ENCODE results near the gene NPSR1. TPM values are rescaled to one million over a fixed set of nuclear protein-coding genes. Genes with fewer than 3 reads are reported as not detected.

The NPSR1 gene
- total and polyA plus RNA-seq, 5 donors from 2014 or later = not detected

- H3K27me3 Mint-ChIP-seq = peaks cover 14% of the 10 kb centered on the region
- H3K27ac ChIP-seq (ENCODE audit: insufficient read depth, low read length, poor library complexity, severe bottlenecking) = no peak overlapping the region
- H3K36me3 Mint-ChIP-seq = no peaks in the 10 kb centered on the region
- H3K27ac Mint-ChIP-seq = no peak overlapping the region
- no peaks in the 10 kb centered on the region for H3K9me3 Mint-ChIP-seq
- H3K4me3 ChIP-seq (ENCODE audit: low read depth, low read length) = no peak overlapping the region
- H3K27me3 ChIP-seq (ENCODE audit: control insufficient read depth, insufficient read depth, low read length) = no peaks in the 10 kb centered on the region
- ATAC-seq (ENCODE audit: low read depth in 2 of 2) = no peak
- no peaks in the 10 kb centered on the region for H3K4me1 ChIP-seq (ENCODE audit: control insufficient read depth, insufficient read depth, low read length, poor library complexity, severe bottlenecking)
- H3K36me3 ChIP-seq (ENCODE audit: control insufficient read depth, insufficient read depth, low read length) = no peaks in the 10 kb centered on the region
- no peak overlapping the region for H3K4me3 Mint-ChIP-seq
- H3K9me3 ChIP-seq (ENCODE audit: control insufficient read depth in 2 of 2, low read length in 2 of 2) = no peaks in the 10 kb centered on the region
- DNase-seq = no peak
- no peaks in the 10 kb centered on the region for H3K4me1 Mint-ChIP-seq
Observed at GRCh38 chr7:34750636-34751035, 92.6 kb downstream of the NPSR1 start.

GRCh38 chr7:34751725-34752643, 94.0 kb downstream of the NPSR1 start:
- ATAC-seq (ENCODE audit: low read depth in 2 of 2) = no peak
- no peaks in the 10 kb centered on the region for H3K9me3 Mint-ChIP-seq
- H3K4me1 ChIP-seq (ENCODE audit: control insufficient read depth, insufficient read depth, low read length, poor library complexity, severe bottlenecking) = no peaks in the 10 kb centered on the region

GRCh38 chr7:34752929-34753328, 94.9 kb downstream of the NPSR1 start:
- Histone ChIP-seq H3K4me1 (ENCODE audit: control insufficient read depth, insufficient read depth, low read length, poor library complexity, severe bottlenecking) (no peaks in the 10 kb centered on the region), H3K27ac (ENCODE audit: insufficient read depth, low read length, poor library complexity, severe bottlenecking) (no peak overlapping the region), H3K4me3 (ENCODE audit: low read depth, low read length) (no peak overlapping the region), H3K27me3 (ENCODE audit: control insufficient read depth, insufficient read depth, low read length) (no peaks in the 10 kb centered on the region), H3K36me3 (ENCODE audit: control insufficient read depth, insufficient read depth, low read length) (no peaks in the 10 kb centered on the region), H3K9me3 (ENCODE audit: control insufficient read depth in 2 of 2, low read length in 2 of 2) (no peaks in the 10 kb centered on the region)
- Mint-ChIP-seq H3K27ac (no peak overlapping the region), H3K9me3 (no peaks in the 10 kb centered on the region), H3K4me3 (no peak overlapping the region), H3K4me1 (no peaks in the 10 kb centered on the region), H3K36me3 (no peaks in the 10 kb centered on the region), H3K27me3 (peaks cover 14% of the 10 kb centered on the region)
- DNase-seq (no peak), ATAC-seq (ENCODE audit: low read depth in 2 of 2) (no peak)

More at GRCh38 chr7:34751725-34752643, 94.0 kb downstream of the NPSR1 start:
- Mint-ChIP-seq H3K4me3 (no peak overlapping the region), H3K27me3 (peaks cover 14% of the 10 kb centered on the region), H3K27ac (no peak overlapping the region), H3K4me1 (no peaks in the 10 kb centered on the region), H3K36me3 (no peaks in the 10 kb centered on the region)
- Histone ChIP-seq H3K9me3 (ENCODE audit: control insufficient read depth in 2 of 2, low read length in 2 of 2) (no peaks in the 10 kb centered on the region), H3K27me3 (ENCODE audit: control insufficient read depth, insufficient read depth, low read length) (no peaks in the 10 kb centered on the region), H3K36me3 (ENCODE audit: control insufficient read depth, insufficient read depth, low read length) (no peaks in the 10 kb centered on the region), H3K4me3 (ENCODE audit: low read depth, low read length) (no peak overlapping the region), H3K27ac (ENCODE audit: insufficient read depth, low read length, poor library complexity, severe bottlenecking) (no peak overlapping the region)
- DNase-seq = no peak

- H3K27me3 Mint-ChIP-seq = peaks cover 5% of the 10 kb centered on the region
- no peak overlapping the region for H3K27ac ChIP-seq (ENCODE audit: insufficient read depth, low read length, poor library complexity, severe bottlenecking)
- H3K36me3 ChIP-seq (ENCODE audit: control insufficient read depth, insufficient read depth, low read length) = no peaks in the 10 kb centered on the region
- H3K4me1 Mint-ChIP-seq = no peaks in the 10 kb centered on the region
- H3K4me3 Mint-ChIP-seq = no peak overlapping the region
- no peak overlapping the region for H3K27ac Mint-ChIP-seq
- ATAC-seq (ENCODE audit: low read depth in 2 of 2) = no peak
- no peaks in the 10 kb centered on the region for H3K4me1 ChIP-seq (ENCODE audit: control insufficient read depth, insufficient read depth, low read length, poor library complexity, severe bottlenecking)
- H3K9me3 ChIP-seq (ENCODE audit: control insufficient read depth in 2 of 2, low read length in 2 of 2) = no peaks in the 10 kb centered on the region
- H3K9me3 Mint-ChIP-seq = no peaks in the 10 kb centered on the region
- H3K27me3 ChIP-seq (ENCODE audit: control insufficient read depth, insufficient read depth, low read length) = no peaks in the 10 kb centered on the region
- DNase-seq = no peak
- H3K4me3 ChIP-seq (ENCODE audit: low read depth, low read length) = no peak overlapping the region
- no peaks in the 10 kb centered on the region for H3K36me3 Mint-ChIP-seq
Observed at GRCh38 chr7:34755008-34755407, 97.0 kb downstream of the NPSR1 start.

- no peak overlapping the region for H3K27ac ChIP-seq (ENCODE audit: insufficient read depth, low read length, poor library complexity, severe bottlenecking)
- DNase-seq (no peak), ATAC-seq (ENCODE audit: low read depth in 2 of 2) (no peak)
- Mint-ChIP-seq H3K4me1 (no peaks in the 10 kb centered on the region), H3K4me3 (no peak overlapping the region), H3K9me3 (no peaks in the 10 kb centered on the region), H3K27me3 (no peaks in the 10 kb centered on the region), H3K27ac (no peak overlapping the region), H3K36me3 (no peaks in the 10 kb centered on the region)
- H3K27me3 ChIP-seq (ENCODE audit: control insufficient read depth, insufficient read depth, low read length) = no peaks in the 10 kb centered on the region
- H3K9me3 ChIP-seq (ENCODE audit: control insufficient read depth in 2 of 2, low read length in 2 of 2) = no peaks in the 10 kb centered on the region
- no peak overlapping the region for H3K4me3 ChIP-seq (ENCODE audit: low read depth, low read length)
- H3K36me3 ChIP-seq (ENCODE audit: control insufficient read depth, insufficient read depth, low read length) = no peaks in the 10 kb centered on the region
- H3K4me1 ChIP-seq (ENCODE audit: control insufficient read depth, insufficient read depth, low read length, poor library complexity, severe bottlenecking) = no peaks in the 10 kb centered on the region
Observed at GRCh38 chr7:34756025-34756437, 98.0 kb downstream of the NPSR1 start.

GRCh38 chr7:34756691-34757090, 98.7 kb downstream of the NPSR1 start:
- H3K4me1 ChIP-seq (ENCODE audit: control insufficient read depth, insufficient read depth, low read length, poor library complexity, severe bottlenecking) = no peaks in the 10 kb centered on the region
- Mint-ChIP-seq H3K27me3 (no peaks in the 10 kb centered on the region), H3K4me3 (no peak overlapping the region), H3K36me3 (no peaks in the 10 kb centered on the region), H3K9me3 (no peaks in the 10 kb centered on the region), H3K27ac (no peak overlapping the region), H3K4me1 (no peaks in the 10 kb centered on the region)
- ATAC-seq (ENCODE audit: low read depth in 2 of 2) (no peak), DNase-seq (no peak)
- no peaks in the 10 kb centered on the region for H3K27me3 ChIP-seq (ENCODE audit: control insufficient read depth, insufficient read depth, low read length)
- H3K27ac ChIP-seq (ENCODE audit: insufficient read depth, low read length, poor library complexity, severe bottlenecking) = no peak overlapping the region
- no peaks in the 10 kb centered on the region for H3K36me3 ChIP-seq (ENCODE audit: control insufficient read depth, insufficient read depth, low read length)
- H3K9me3 ChIP-seq (ENCODE audit: control insufficient read depth in 2 of 2, low read length in 2 of 2) = no peaks in the 10 kb centered on the region
- H3K4me3 ChIP-seq (ENCODE audit: low read depth, low read length) = no peak overlapping the region

GRCh38 chr7:34757570-34758110, 99.6 kb downstream of the NPSR1 start:
- no peaks in the 10 kb centered on the region for H3K4me1 Mint-ChIP-seq
- no peaks in the 10 kb centered on the region for H3K9me3 ChIP-seq (ENCODE audit: control insufficient read depth in 2 of 2, low read length in 2 of 2)
- ATAC-seq (ENCODE audit: low read depth in 2 of 2) = no peak

More at GRCh38 chr7:34757570-34758110, 99.6 kb downstream of the NPSR1 start:
- H3K4me3 ChIP-seq (ENCODE audit: low read depth, low read length) = no peak overlapping the region
- H3K36me3 ChIP-seq (ENCODE audit: control insufficient read depth, insufficient read depth, low read length) = no peaks in the 10 kb centered on the region
- DNase-seq = no peak
- no peaks in the 10 kb centered on the region for H3K36me3 Mint-ChIP-seq
- H3K9me3 Mint-ChIP-seq = peaks cover 0 to under 1% (median 0%) of the 10 kb centered on the region in 7 donors
- H3K27ac Mint-ChIP-seq = no peak overlapping the region
- no peak overlapping the region for H3K4me3 Mint-ChIP-seq
- no peaks in the 10 kb centered on the region for H3K4me1 ChIP-seq (ENCODE audit: control insufficient read depth, insufficient read depth, low read length, poor library complexity, severe bottlenecking)
- no peak overlapping the region for H3K27ac ChIP-seq (ENCODE audit: insufficient read depth, low read length, poor library complexity, severe bottlenecking)
- no peaks in the 10 kb centered on the region for H3K27me3 ChIP-seq (ENCODE audit: control insufficient read depth, insufficient read depth, low read length)
- H3K27me3 Mint-ChIP-seq = peaks cover under 1% of the 10 kb centered on the region
